ENCODE measurements around the gene LMF1. TPM values are rescaled to one million over a fixed set of nuclear protein-coding genes. Genes with fewer than 3 reads are reported as not detected.

LMF1 gene
- total and polyA plus RNA-seq, 2 of the 8 experiments (the other 6 are each of a cell fraction or from before 2014, with no cell fraction given): 3.5 to 9.1 TPM

GRCh38 chr16:947255-947921 lies 23.4 kb downstream of the LMF1 start (continued):
- TF ChIP-seq SUZ12 (IDR thresholded peaks at IDR 0.05; ENCODE audit: low read length) (no peak), POLR2A (IDR thresholded peaks at IDR 0.05; ENCODE audit: control extremely low read depth in 1 of 2, low read depth in 2 of 2, low read length in 2 of 2) (no peak), TEAD4 (IDR thresholded peaks at IDR 0.05; ENCODE audit: low read depth, low read length) (no peak), MAFK (IDR thresholded peaks at IDR 0.05; ENCODE audit: low read depth, low read length) (no peak), BRCA1 (IDR thresholded peaks at IDR 0.05; ENCODE audit: low read depth, low read length) (no peak), RAD21 (IDR thresholded peaks at IDR 0.05 in 1 of 2, conservative IDR thresholded peaks at IDR 0.05 in 1 of 2; ENCODE audit: low read depth in 2 of 2, low read length in 2 of 2) (no peak), FOSL1 (IDR thresholded peaks at IDR 0.05; ENCODE audit: insufficient read depth, low read depth, low read length) (no peak)

Measured in H1 (cell line).